Testis (tissue), 3 donors: ENCODE data around the gene URB2. TPM values are rescaled to one million over a fixed set of nuclear protein-coding genes. Genes with fewer than 3 reads are reported as not detected.

Experiments
- DNase-seq: peaks from one replicate; pipeline ENCODE4 v3.0.0-alpha.2; 2019
- H3K27ac ChIP-seq, 2 donors: fragments of 200-600 bp; sonication (generic); one replicate each; pipeline ENCODE4 v1.5.1; 2019
- H3K27me3 ChIP-seq: fragments of 200-600 bp; sonication (generic); one replicate; pipeline ENCODE4 v1.5.1; 2019
- H3K36me3 ChIP-seq: fragments of 200-600 bp; sonication (generic); one replicate; pipeline ENCODE4 v1.5.1; 2017; ENCODE audit warnings: low read depth; ENCODE audit errors: missing control alignments
- H3K4me1 ChIP-seq: fragments of 200-600 bp; sonication (generic); one replicate; pipeline ENCODE4 v1.5.1; 2019
- H3K4me3 ChIP-seq, 2 donors: fragments of 200-600 bp; sonication (generic); one replicate each; pipeline ENCODE4 v1.5.1; 2017 to 2019
- H3K9me3 ChIP-seq: fragments of 200-600 bp; sonication (generic); one replicate; pipeline ENCODE4 v1.5.1; 2017
- POLR2A ChIP-seq: fragments of 450-650 bp; IDR thresholded peaks from one replicate; pipeline ENCODE4 v1.6.1; 2017; ENCODE audit warnings: antibody characterized with exemption, mild to moderate bottlenecking, moderate library complexity
- WGBS, 2 donors: methylation state at CpG; one replicate each; pipeline ENCODE4 v1.1.5; 2018; 5-methylcytosine and 5-hydroxymethylcytosine counted together
- intact Hi-C: fragments of 100-400 bp; cut with DNase I; formaldehyde crosslinking; loops from one replicate; pipeline ENCODE4 v1.15.1; 2023; ENCODE audit warnings: low total_unique reads
- polyA plus RNA-seq: library from polyadenylated mRNA; stranded (reverse); fragments of 350-450 nt; fragmentation: Illumina TruSeq; extraction: RNeasy Lipid Tissue Mini Kit (QIAGEN cat#74804); gene quantifications from one replicate; pipeline ENCODE4 v1.2.3, GENCODE V29; 2014; ENCODE audit warnings: low read depth, low replicate concordance; ENCODE audit not compliant: insufficient read depth
- total RNA-seq, 2 donors: library from RNA; depleted of rRNA; stranded (reverse); fragments of >200 nt; gene quantifications; one replicate each; pipeline ENCODE4 v1.2.3, GENCODE V29; 2016
- TF ChIP-seq, protein P1 (sequence below), 3 experiments: fragments of 450-650 bp in 2 of 3; fragments of 200-600 bp in 1 of 3; sonication (generic) in 1 of 3; IDR thresholded peaks; one replicate each; pipeline ENCODE4 v1.5.1; 2016 to 2019; ENCODE audit warnings: antibody characterized with exemption in 3 of 3, mild to moderate bottlenecking in 2 of 3, moderate library complexity in 1 of 3

URB2 gene
- total and polyA plus RNA-seq, 3 donors from 2014 or later, result 15.9 to 18.8 (median 18.7) TPM

DNA sequence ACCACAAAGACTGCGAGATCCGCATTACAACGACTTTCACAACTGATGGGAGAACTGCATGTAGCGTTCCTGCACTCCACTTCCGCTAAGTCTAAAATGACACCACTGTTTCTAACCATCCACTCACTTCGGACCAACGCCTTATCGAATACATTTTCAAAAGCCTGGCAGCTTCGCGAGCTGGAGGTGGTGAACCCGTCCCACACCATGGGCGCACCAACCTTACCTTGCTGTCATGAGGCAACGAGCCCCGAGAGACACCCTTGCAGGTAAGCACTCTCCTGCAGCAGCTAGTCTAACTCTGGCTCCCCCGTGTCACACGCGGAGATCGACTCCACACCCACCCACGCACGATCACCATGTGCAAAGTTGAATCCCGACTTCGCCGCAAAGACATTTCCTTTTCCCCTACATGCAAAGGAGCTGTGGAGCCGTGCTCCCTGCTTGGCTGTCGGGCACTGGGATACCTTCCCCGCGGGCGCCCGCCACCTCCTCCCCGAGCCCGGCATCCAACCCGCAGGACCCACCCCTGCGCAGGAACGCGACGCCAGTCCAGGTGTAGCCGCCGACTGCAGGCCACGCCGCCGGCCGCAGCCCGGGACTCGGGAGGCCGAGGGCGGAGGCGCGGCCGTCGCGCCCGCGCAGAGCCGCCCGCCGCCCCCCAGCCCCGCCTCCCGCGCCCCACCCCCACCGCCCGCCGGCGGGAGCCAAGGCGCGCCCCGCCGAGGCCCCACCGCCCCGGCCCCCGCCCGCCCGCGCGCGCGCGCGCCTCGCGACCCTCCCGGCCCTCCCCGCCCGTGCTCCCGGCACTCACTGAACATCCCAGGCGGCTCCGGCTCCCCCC is 754 bp upstream of the URB2 start:
- DNase-seq, result peak; percentile 33
- WGBS, 2 donors, result 0 to 1% methylated on average over 7 to 40 of the region's 86 CpGs
- Histone ChIP-seq H3K4me3 (peak overlapping the region; percentile 87 to 90), H3K27me3 (no peaks in the 10 kb centered on the region), H3K27ac (peak overlapping the region in 1 of 2 donors; percentile 89), H3K4me1 (peaks cover 18% of the 10 kb centered on the region), H3K36me3 (no peaks in the 10 kb centered on the region), H3K9me3 (no peaks in the 10 kb centered on the region)
- intact Hi-C loops, result loop anchor here (5.0 kb wide), 1 partner anchor 68 kb away; the partner anchor contains the start of gene ABCB10
- no peak for TF ChIP-seq POLR2A
- TF ChIP-seq, protein P1, sequence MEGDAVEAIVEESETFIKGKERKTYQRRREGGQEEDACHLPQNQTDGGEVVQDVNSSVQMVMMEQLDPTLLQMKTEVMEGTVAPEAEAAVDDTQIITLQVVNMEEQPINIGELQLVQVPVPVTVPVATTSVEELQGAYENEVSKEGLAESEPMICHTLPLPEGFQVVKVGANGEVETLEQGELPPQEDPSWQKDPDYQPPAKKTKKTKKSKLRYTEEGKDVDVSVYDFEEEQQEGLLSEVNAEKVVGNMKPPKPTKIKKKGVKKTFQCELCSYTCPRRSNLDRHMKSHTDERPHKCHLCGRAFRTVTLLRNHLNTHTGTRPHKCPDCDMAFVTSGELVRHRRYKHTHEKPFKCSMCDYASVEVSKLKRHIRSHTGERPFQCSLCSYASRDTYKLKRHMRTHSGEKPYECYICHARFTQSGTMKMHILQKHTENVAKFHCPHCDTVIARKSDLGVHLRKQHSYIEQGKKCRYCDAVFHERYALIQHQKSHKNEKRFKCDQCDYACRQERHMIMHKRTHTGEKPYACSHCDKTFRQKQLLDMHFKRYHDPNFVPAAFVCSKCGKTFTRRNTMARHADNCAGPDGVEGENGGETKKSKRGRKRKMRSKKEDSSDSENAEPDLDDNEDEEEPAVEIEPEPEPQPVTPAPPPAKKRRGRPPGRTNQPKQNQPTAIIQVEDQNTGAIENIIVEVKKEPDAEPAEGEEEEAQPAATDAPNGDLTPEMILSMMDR (IDR thresholded peaks at IDR 0.05), result no peak

DNA sequence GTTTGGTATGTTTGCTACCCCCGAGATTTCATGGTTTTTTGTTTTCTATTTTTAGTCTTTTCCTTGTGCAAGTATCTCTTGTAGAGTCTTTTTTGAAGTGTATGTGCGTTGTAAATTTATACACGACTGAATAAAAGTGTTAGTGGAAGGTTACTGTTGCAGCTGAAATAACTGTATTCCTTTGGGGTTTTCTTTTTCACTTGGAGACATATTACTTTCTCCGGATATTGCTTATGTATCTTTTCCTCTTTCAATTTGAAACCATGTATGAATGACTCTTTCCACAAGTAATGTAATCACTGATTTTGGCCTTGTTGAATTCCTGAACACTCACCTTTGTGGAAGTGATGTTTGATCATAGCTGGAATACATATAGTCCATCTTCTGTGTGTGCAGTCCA is 956 bp downstream of the URB2 start:
- TF ChIP-seq, protein P1 (IDR thresholded peaks at IDR 0.05), result no peak
- no peak for TF ChIP-seq POLR2A
- WGBS, 2 donors, result 3 to 6% methylated on average over 4 of the region's 4 CpGs

DNA sequence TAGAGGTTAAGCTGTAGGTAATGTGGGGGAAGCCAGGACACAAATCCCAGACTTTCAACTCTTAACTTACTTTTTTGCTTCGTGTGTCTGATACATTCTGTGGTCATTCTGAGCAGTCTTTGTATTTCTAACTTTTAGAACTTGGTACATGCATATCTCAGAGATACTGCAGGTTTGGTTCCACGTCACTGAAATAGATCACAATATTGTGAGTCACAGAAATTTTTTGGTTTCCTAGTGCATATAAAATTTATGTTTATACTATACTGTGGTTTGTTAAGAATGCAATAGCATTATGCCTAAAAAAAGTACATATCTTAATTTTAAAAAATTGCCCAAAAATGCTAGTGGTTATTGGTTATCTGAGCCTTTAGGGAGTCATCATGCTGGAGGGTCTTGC is 3.2 kb downstream of the URB2 start:
- no peaks in the 10 kb centered on the region for H3K9me3 ChIP-seq
- H3K4me1 ChIP-seq, result peaks cover 13% of the 10 kb centered on the region
- WGBS, 2 donors, result 88 to 90% methylated on average over 2 of the region's 2 CpGs
- no peaks in the 10 kb centered on the region for H3K36me3 ChIP-seq
- no peak overlapping the region for H3K4me3 ChIP-seq
- TF ChIP-seq, protein P1 (IDR thresholded peaks at IDR 0.05), result no peak
- H3K27ac ChIP-seq, result no peak overlapping the region
- H3K27me3 ChIP-seq, result no peaks in the 10 kb centered on the region
- DNase-seq, result no peak
- intact Hi-C loops, result loop anchor here (5.0 kb wide), 1 partner anchor 72 kb away; the partner anchor contains the start of gene ABCB10

More for the DNA sequence above, 956 bp downstream of the URB2 start:
- no peak for DNase-seq
- peak overlapping the region in 1 of 2 donors; percentile 90 for H3K4me3 ChIP-seq
- H3K9me3 ChIP-seq, result no peaks in the 10 kb centered on the region
- H3K27ac ChIP-seq, result no peak overlapping the region
- H3K4me1 ChIP-seq, result peaks cover 18% of the 10 kb centered on the region
- H3K27me3 ChIP-seq, result no peaks in the 10 kb centered on the region
- no peaks in the 10 kb centered on the region for H3K36me3 ChIP-seq
- intact Hi-C loops, result loop anchor here (5.0 kb wide), 1 partner anchor 70 kb away; the partner anchor contains the start of gene ABCB10

DNA sequence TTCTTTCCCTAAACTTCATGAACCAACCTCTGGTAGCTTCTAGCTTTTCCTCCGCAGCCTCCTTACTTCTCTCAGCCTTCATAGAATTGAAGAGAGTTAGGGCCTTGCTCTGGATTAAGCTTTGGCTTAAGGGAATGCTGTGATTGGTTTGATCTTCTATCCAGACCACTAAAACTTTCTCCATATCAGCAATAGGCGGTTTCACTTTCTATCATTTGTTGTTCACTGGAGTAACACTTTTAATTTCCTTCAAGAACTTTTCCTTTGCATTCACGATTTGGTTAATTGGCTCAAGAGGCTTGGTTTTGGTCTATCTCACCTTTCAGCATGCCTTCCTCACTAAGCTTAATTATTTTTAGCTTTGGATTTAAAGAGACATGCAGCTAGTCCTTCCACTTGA is 5.1 kb downstream of the URB2 start:
- no peaks in the 10 kb centered on the region for H3K36me3 ChIP-seq
- H3K27ac ChIP-seq, result no peak overlapping the region
- no peaks in the 10 kb centered on the region for H3K27me3 ChIP-seq
- no peak overlapping the region for H3K4me3 ChIP-seq
- TF ChIP-seq, protein P1 (IDR thresholded peaks at IDR 0.05), result no peak
- TF ChIP-seq POLR2A, result no peak
- H3K9me3 ChIP-seq, result no peaks in the 10 kb centered on the region
- DNase-seq, result no peak
- peaks cover 7% of the 10 kb centered on the region for H3K4me1 ChIP-seq
- 79 to 93% methylated on average over 3 of the region's 3 CpGs for WGBS, 2 donors
- intact Hi-C loops, result no loop called here
